Gastrocnemius medialis (tissue), 4 donors: Measurements from ENCODE around the gene KLHL26.

Source experiments
- CTCF ChIP-seq, 5 experiments: fragments of 450-650 bp in 3 of 5; fragments of 200-600 bp in 2 of 5; sonication (generic) in 2 of 5; IDR thresholded peaks in 4 of 5; conservative IDR thresholded peaks in 1 of 5; 1 replicate in 4 of 5; 2 replicates in 1 of 5; pipeline ENCODE4 v1.5.1; 2016 to 2019; ENCODE audit warnings: antibody characterized with exemption in 5 of 5, mild to moderate bottlenecking in 3 of 5, moderate library complexity in 3 of 5
- POLR2A ChIP-seq, 2 donors: fragments of 450-650 bp; IDR thresholded peaks; one replicate each; pipeline ENCODE4 v1.6.1; 2017; ENCODE audit warnings: antibody characterized with exemption in 2 of 2, mild to moderate bottlenecking in 2 of 2, moderate library complexity in 2 of 2

- TF ChIP-seq CTCF (IDR thresholded peaks at IDR 0.05 in 4 of 5, conservative IDR thresholded peaks at IDR 0.05 in 1 of 5) (peak in 3 of 5 experiments; percentile 34 to 39 (median 36)), POLR2A (IDR thresholded peaks at IDR 0.05) (no peak)
Measured at GRCh38 chr19:18590273-18591272, 46.3 kb upstream of the KLHL26 start.
